GM11168 (cell line): Measurements from ENCODE around the gene ZC3H8.
"Not testable (repeated sequence)": the region's sequence is repeated elsewhere in the genome, so short reads cannot be mapped to it uniquely, and the experiment has no call there.

Source experiments
- in situ Hi-C: fragments of 300-500 bp; cut with MboI; formaldehyde crosslinking; loops from one replicate; pipeline ENCODE4 v1.12.0; 2022; ENCODE audit warnings: low sequenced_read_pairs; ENCODE audit not compliant: unreplicated experiment

ZC3H8 gene

DNA sequence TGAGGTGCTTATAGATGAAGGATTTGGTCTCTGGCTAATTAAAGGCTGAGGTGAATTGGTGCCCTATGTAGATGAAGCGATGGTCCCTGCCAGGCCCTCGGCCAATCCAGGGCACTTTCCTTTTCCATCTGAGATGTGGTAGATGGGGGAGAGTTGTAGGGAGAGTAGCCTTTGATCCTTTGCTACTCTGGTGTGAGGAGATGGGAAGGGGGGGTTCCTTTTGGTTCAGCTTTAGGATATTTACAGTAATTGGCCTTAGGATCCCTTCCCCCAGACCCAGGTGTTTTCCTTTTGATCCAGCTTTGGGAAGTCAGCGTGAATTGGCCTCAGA, 5.4 kb upstream of the ZC3H8 start:
- in situ Hi-C loops: no loop called here

GRCh38 chr2:112259509-112260294, 4.9 kb upstream of the ZC3H8 start:
- in situ Hi-C loops: loop anchor here (10.0 kb wide), 1 partner anchor 175 kb away; the partner anchor contains the start of gene RGPD8

GRCh38 chr2:112257575-112257974, 2.7 kb upstream of the ZC3H8 start:
- in situ Hi-C loops: loop anchor here (10.0 kb wide), 1 partner anchor 177 kb away; the partner anchor contains the start of gene RGPD8

- in situ Hi-C loops: loop anchor here (10.0 kb wide), 1 partner anchor 178 kb away; the partner anchor contains the start of gene RGPD8
These were observed 1.8 kb upstream of the ZC3H8 start for GRCh38 chr2:112256654-112257053.

- in situ Hi-C loops: loop anchor here (10.0 kb wide), 1 partner anchor 179 kb away; the partner anchor contains the start of gene RGPD8
These were observed 1.0 kb upstream of the ZC3H8 start for GRCh38 chr2:112255875-112256274.

- in situ Hi-C loops: loop anchor here (10.0 kb wide), 1 partner anchor 181 kb away; the partner anchor contains the start of gene RGPD8
These were observed 1.5 kb downstream of the ZC3H8 start for GRCh38 chr2:112253261-112253815.

DNA sequence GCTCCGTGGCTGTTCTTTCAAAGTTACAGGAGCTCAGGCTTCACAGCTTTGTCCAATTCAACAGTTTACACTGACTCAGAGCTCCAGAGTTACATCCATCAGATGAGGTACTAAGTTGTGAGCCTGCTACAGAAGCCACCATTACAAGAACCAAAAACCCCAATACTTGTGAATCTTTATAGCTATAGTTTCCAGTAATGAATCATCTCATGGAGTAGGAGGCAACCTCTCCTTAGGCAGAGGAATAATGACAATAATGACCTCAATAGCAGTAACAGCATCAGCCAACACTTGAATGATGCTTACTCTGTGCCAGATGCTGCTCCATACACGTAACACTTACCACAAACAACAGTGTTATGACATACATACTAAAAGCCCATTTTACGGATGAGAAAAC, 3.6 kb downstream of the ZC3H8 start:
- in situ Hi-C loops: loop anchor here (10.0 kb wide), 1 partner anchor 184 kb away; the partner anchor contains the start of gene RGPD8

DNA sequence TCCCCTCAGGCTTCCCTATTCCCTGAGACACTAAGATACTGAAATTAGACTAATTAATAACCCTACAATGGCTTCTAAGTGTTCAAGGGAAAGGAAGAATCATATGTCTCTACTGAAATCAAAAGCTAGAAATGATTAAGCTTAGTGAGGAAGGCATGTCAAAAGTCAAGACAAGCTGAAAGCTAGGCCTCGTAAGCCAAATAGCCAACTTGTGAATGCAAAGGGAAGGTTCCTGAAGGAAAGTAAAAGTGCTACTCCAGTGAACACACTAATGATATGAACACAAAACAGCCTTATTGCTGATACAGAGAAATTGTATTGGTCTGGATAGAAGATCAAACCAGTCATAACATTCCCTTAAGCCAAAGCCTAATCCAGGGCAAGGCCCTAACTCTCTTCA, 10.0 kb downstream of the ZC3H8 start:
- in situ Hi-C loops: no loop called here

- in situ Hi-C loops: no loop called here
These were observed 11.6 kb downstream of the ZC3H8 start for GRCh38 chr2:112243233-112243632.

DNA sequence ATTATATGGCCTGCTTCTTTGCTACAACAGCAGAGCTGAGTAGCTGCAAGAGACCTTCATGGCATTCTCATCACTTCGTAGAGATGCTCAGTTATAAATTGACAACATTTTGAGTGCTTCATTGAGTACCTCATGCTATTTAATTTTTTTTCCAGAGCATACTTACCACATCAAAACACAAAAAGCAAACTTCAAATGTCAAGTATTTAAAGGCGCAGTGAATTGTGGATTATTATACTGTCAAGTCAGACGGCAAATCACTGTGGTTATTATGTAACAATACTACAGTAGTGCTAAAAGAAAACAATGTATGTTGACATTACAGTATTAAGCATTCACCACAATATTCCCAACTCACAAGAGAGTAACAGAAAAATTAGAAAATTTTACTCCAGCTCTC, 12.5 kb downstream of the ZC3H8 start:
- in situ Hi-C loops: no loop called here

- in situ Hi-C loops: no loop called here
These were observed 15.0 kb downstream of the ZC3H8 start for GRCh38 chr2:112239862-112240261.

GRCh38 chr2:112230371-112230770, 24.5 kb downstream of the ZC3H8 start:
- in situ Hi-C loops: no loop called here

- in situ Hi-C loops: no loop called here
These were observed 25.5 kb downstream of the ZC3H8 start for GRCh38 chr2:112229348-112229747.

DNA sequence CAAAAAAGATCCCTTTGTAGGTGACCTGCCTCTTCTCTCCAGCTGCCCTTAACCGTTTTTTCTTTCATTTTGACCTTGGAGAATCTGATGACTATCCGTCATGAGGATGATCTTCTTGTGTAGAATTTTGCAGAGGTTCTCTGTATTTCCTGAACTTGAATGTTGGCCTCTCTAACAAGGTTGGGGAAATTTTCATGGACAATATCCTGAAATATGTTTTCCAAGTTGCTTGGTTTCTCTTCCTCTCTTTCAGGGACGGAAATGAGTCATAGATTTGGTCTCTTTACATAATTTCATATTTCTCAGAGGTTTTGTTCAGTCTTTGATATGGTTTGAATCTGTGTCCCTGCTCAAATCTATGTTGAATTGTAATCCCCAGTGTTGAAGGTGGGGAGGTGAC, 34.0 kb downstream of the ZC3H8 start:
- in situ Hi-C loops: no loop called here

- in situ Hi-C loops: no loop called here
These were observed 34.7 kb downstream of the ZC3H8 start for GRCh38 chr2:112220186-112220585.

DNA sequence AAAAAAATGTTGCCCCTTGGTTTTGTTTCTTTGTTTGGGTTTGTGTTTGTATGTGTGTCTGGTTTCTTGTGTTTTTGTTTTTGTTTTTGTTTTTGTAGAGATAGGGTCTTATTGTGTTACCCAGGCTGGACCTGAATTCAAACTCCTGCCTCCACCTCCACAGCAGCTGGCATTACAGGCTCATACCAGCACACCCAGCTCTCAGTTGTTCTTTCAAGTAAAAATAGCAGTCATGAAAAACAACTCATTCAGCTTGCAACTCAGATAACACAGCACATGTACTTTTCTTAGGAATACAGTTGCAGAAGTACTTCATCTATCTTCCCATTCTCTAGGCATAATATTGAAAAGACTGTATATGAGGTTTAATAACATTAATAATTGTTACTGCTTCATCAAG, 37.0 kb downstream of the ZC3H8 start:
- in situ Hi-C loops: no loop called here

- in situ Hi-C loops: no loop called here
These were observed 38.7 kb downstream of the ZC3H8 start for GRCh38 chr2:112216167-112216566.

GRCh38 chr2:112207905-112208304, 46.9 kb downstream of the ZC3H8 start:
- in situ Hi-C loops: not testable (repeated sequence)

DNA sequence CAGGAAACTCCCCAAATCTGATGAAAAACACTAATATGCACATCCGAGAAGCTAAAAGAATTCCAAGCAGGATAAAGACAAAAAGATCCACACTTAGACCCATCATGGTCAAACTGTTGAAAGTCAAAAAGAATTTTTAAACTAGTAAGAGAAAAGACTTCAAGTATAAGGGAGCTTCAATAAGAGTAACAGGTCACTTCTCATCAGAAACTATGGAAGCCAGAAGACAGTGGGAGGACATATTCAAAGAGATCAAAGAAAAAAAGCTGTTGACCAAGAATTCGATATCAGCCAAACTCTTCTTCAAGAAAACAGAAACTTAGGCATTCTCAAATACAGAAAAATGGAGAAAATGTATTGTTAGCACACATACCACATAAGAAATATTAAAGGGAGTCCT, 50.4 kb downstream of the ZC3H8 start:
- in situ Hi-C loops: no loop called here

DNA sequence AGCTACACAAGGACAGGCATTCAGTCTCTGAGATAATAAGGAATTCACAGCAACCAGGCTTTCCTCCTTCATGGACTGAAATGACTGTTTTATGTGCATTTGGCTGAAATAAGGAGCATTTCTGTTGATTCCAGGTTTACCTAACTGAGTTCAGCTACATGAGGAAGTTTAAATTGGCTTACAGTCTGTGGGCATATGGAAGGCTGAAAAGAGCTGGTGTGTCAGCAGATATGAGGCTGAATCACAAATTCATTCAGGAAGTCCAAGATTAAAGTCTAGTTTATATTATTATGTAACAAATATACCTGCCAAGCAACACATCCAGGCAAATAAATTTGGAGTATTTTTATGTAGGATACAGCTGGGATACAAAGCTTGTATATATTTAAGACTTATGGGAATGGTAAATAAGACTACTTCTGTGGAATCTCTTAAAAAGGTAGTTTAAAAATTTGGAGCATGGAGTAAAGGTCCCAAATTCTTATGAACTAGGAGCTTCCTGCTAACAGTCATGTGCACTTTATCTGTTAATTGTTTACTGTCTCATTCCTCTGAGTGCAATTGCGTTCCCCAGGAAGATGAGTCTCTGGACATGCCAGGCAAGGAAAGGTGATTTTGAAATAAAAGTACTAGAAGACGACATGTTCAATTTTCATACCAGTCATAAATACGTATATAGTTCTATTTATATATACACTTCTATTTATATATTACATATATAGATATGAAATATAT, 53.0 kb downstream of the ZC3H8 start:
- in situ Hi-C loops: no loop called here

DNA sequence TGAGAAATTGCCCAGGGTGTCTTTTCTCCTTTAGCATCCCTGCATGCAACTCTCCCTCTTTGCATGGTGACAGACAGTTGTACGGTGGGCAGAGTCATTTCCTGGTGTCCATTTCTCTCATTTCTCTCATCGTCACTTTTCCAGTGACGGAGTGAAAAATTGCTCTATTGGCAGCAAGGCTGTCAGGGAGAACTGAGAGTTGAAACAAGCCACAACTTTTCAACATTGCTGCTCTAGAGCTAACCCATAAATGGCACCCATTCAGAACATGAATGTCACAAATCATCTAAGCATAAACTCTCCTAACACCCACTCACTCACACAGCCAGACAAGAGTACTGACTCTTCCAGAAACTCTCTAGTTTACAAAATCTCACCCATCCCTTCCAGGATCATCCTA, 55.7 kb downstream of the ZC3H8 start:
- in situ Hi-C loops: no loop called here
